CD4-positive, CD25-positive, alpha-beta regulatory T cell (primary cell): ENCODE results near the gene RHEB. TPM values are rescaled to one million over a fixed set of nuclear protein-coding genes. Genes with fewer than 3 reads are reported as not detected.
A peak's percentile ranks its signal among the peaks of the same experiment; 100 is the strongest.

Experiments used
- ATAC-seq, 2 donors: fragments of 150-1000 bp; cut with Tn5 transposase; one replicate each; pipeline ENCODE4 v1.10.0; 2021; ENCODE audit warnings: low read depth in 2 of 2, moderate number of reproducible peaks in 2 of 2, moderate library complexity in 1 of 2
- DNase-seq, 3 donors: peaks; one replicate each; pipeline versions ENCODE4 v3.0.0 to v3.0.0-alpha.2; 2012 to 2022; ENCODE audit warnings: mixed read lengths in 1 of 3
- H3K27ac ChIP-seq: one replicate; pipeline ENCODE4 v1.7.0; 2013; ENCODE audit warnings: mild to moderate bottlenecking, low read length; ENCODE audit not compliant: insufficient read depth, poor library complexity, severe bottlenecking
- H3K27me3 ChIP-seq: one replicate; pipeline ENCODE4 v1.7.0; 2013; ENCODE audit warnings: low read length; ENCODE audit not compliant: control insufficient read depth, insufficient read depth
- H3K36me3 ChIP-seq: one replicate; pipeline ENCODE4 v1.7.0; 2013; ENCODE audit warnings: mild to moderate bottlenecking, low read length, moderate library complexity; ENCODE audit not compliant: control insufficient read depth, insufficient read depth
- H3K4me1 ChIP-seq: 2 replicates; pipeline ENCODE4 v1.7.0; 2013; ENCODE audit warnings: mild to moderate bottlenecking, low read length; ENCODE audit not compliant: insufficient read depth, control insufficient read depth, poor library complexity, severe bottlenecking
- H3K4me3 ChIP-seq: one replicate; pipeline ENCODE4 v1.7.0; 2013; ENCODE audit warnings: low read depth, mild to moderate bottlenecking, low read length, moderate library complexity
- H3K9me3 ChIP-seq, 2 experiments: 1 replicate in 1 of 2; 2 replicates in 1 of 2; pipeline ENCODE4 v1.7.0; 2013; ENCODE audit warnings: low read length in 2 of 2, mild to moderate bottlenecking in 1 of 2, moderate library complexity in 1 of 2; ENCODE audit not compliant: control insufficient read depth in 2 of 2
- H3K27ac Mint-ChIP-seq, 3 donors: one replicate each; pipeline ENCODE4 v1.8.0; 2020 to 2022; ENCODE audit warnings: mild to moderate bottlenecking in 3 of 3, mixed read lengths in 3 of 3, moderate library complexity in 2 of 3
- H3K27me3 Mint-ChIP-seq: one replicate; pipeline ENCODE4 v1.8.0; 2022; ENCODE audit warnings: mild to moderate bottlenecking, mixed read lengths
- H3K36me3 Mint-ChIP-seq: one replicate; pipeline ENCODE4 v1.8.0; 2020; ENCODE audit warnings: mixed read lengths
- H3K4me1 Mint-ChIP-seq, 4 donors: one replicate each; pipeline ENCODE4 v1.8.0; 2020 to 2022; ENCODE audit warnings: mixed read lengths in 4 of 4, mild to moderate bottlenecking in 1 of 4
- H3K4me3 Mint-ChIP-seq, 4 donors: one replicate each; pipeline ENCODE4 v1.8.0; 2020 to 2022; ENCODE audit warnings: mild to moderate bottlenecking in 4 of 4, mixed read lengths in 4 of 4, moderate library complexity in 3 of 4
- H3K9me3 Mint-ChIP-seq, 7 donors: one replicate each; pipeline ENCODE4 v1.8.0; 2020 to 2022; ENCODE audit warnings: mixed read lengths in 7 of 7, mild to moderate bottlenecking in 3 of 7, moderate library complexity in 2 of 7
- polyA plus RNA-seq, 4 donors: library from polyadenylated mRNA; unstranded; fragments of 300-500 nt; fragmentation: Illumina TruSeq; gene quantifications; one replicate each; pipeline ENCODE4 v1.2.3, GENCODE V29; 2021
- total RNA-seq: library from RNA; stranded (reverse); gene quantifications from one replicate; pipeline ENCODE4 v1.2.3, GENCODE V29; 2022

Gene RHEB
- total and polyA plus RNA-seq, 5 donors from 2014 or later: 51.3 to 72.6 (median 65.3) TPM

GRCh38 chr7:151420144-151420543 is 99.6 kb downstream of the RHEB start:
- Mint-ChIP-seq H3K4me1 (no peaks in the 10 kb centered on the region), H3K9me3 (peaks cover 0 to 21% (median 2%) of the 10 kb centered on the region in 7 donors), H3K27me3 (peaks cover 21% of the 10 kb centered on the region), H3K36me3 (no peaks in the 10 kb centered on the region), H3K4me3 (no peak overlapping the region), H3K27ac (no peak overlapping the region)
- no peak overlapping the region for H3K4me3 ChIP-seq
- ATAC-seq (no peak), DNase-seq (no peak)
- peaks cover 2% of the 10 kb centered on the region for H3K27me3 ChIP-seq
- H3K9me3 ChIP-seq: peaks cover 8 to 13% of the 10 kb centered on the region in 2 experiments
- H3K27ac ChIP-seq: no peak overlapping the region
- H3K4me1 ChIP-seq: no peaks in the 10 kb centered on the region
- H3K36me3 ChIP-seq: no peaks in the 10 kb centered on the region

GRCh38 chr7:151416941-151417315 is 102.8 kb downstream of the RHEB start:
- no peaks in the 10 kb centered on the region for H3K4me1 ChIP-seq
- Mint-ChIP-seq H3K36me3 (no peaks in the 10 kb centered on the region), H3K9me3 (peaks cover 0 to 19% (median 2%) of the 10 kb centered on the region in 7 donors), H3K27ac (peak overlapping the region in 1 of 3 donors; percentile 50), H3K4me3 (no peak overlapping the region), H3K4me1 (peaks cover 0 to 9% (median 2%) of the 10 kb centered on the region in 4 donors), H3K27me3 (peaks cover 43% of the 10 kb centered on the region)
- H3K27me3 ChIP-seq: peaks cover 11% of the 10 kb centered on the region
- H3K27ac ChIP-seq: no peak overlapping the region
- no peak overlapping the region for H3K4me3 ChIP-seq
- peaks cover 8 to 13% of the 10 kb centered on the region in 2 experiments for H3K9me3 ChIP-seq
- H3K36me3 ChIP-seq: no peaks in the 10 kb centered on the region
- no peak for ATAC-seq
- no peak for DNase-seq

- Mint-ChIP-seq H3K4me3 (no peak overlapping the region), H3K36me3 (no peaks in the 10 kb centered on the region), H3K27me3 (peaks cover 47% of the 10 kb centered on the region), H3K9me3 (peaks cover 0 to 17% (median 2%) of the 10 kb centered on the region in 7 donors), H3K27ac (no peak overlapping the region), H3K4me1 (peaks cover 0 to 9% (median 2%) of the 10 kb centered on the region in 4 donors)
- H3K27me3 ChIP-seq: peaks cover 15% of the 10 kb centered on the region
- H3K4me3 ChIP-seq: no peak overlapping the region
- H3K4me1 ChIP-seq: no peaks in the 10 kb centered on the region
- DNase-seq (no peak), ATAC-seq (no peak)
- no peaks in the 10 kb centered on the region for H3K36me3 ChIP-seq
- H3K9me3 ChIP-seq: peaks cover 8 to 13% of the 10 kb centered on the region in 2 experiments
- H3K27ac ChIP-seq: no peak overlapping the region
Observed at GRCh38 chr7:151416112-151416940, 103.4 kb downstream of the RHEB start.

Other genes starting within 250 kb of the RHEB start
- 65.2 TPM for gene NUB1, start 178.1 kb downstream of the RHEB start, total RNA-seq
- 10 to 100 TPM; 51.0 to 65.0 (median 52.8) TPM for gene NUB1, start 178.1 kb downstream of the RHEB start, polyA plus RNA-seq
- 4.8 TPM for gene WDR86, start 109.9 kb downstream of the RHEB start, total RNA-seq
- under 1 TPM in 3 of 4 donors, not detected in 1; 0.15 to 0.71 (median 0.31) TPM for gene WDR86, start 109.9 kb downstream of the RHEB start, polyA plus RNA-seq
- gene CRYGN, start 79.8 kb downstream of the RHEB start, total RNA-seq: 0.39 TPM
- under 1 TPM in 3 of 4 donors, not detected in 1; 0.30 to 0.39 (median 0.38) TPM for gene CRYGN, start 79.8 kb downstream of the RHEB start, polyA plus RNA-seq